ENCODE measurements around the gene DBNL. TPM values are rescaled to one million over a fixed set of nuclear protein-coding genes. Genes with fewer than 3 reads are reported as not detected.
"Not testable (repeated sequence)": the region's sequence is repeated elsewhere in the genome, so short reads cannot be mapped to it uniquely, and the experiment has no call there.

Gene DBNL
- total RNA-seq: 10 to 100 TPM; 31.4 to 66.2 TPM

GRCh38 chr7:44044315-44045225, at the start of gene DBNL:
DBNL (plus strand) TSS chr7:44044702; CDS start chr7:44044738, 36 bp downstream.
- Histone ChIP-seq H3K9me3 (no peaks in the 10 kb centered on the region), H3K27ac (peak within 1 kb of the TSS; percentile 86 to 97), H3K4me1 (peaks cover 0 to 51% of the 10 kb centered on the region in 2 donors), H3K36me3 (peaks cover 8% of the 10 kb centered on the region), H3K27me3 (no peaks in the 10 kb centered on the region), H3K4me3 (peak within 1 kb of the TSS; percentile 89 to 99)
- TF ChIP-seq CTCF (IDR thresholded peaks at IDR 0.05): peak in 1 of 2 donors; percentile 27
- peak; percentile 95 for DNase-seq (ENCODE audit: low spot score)

DNA sequence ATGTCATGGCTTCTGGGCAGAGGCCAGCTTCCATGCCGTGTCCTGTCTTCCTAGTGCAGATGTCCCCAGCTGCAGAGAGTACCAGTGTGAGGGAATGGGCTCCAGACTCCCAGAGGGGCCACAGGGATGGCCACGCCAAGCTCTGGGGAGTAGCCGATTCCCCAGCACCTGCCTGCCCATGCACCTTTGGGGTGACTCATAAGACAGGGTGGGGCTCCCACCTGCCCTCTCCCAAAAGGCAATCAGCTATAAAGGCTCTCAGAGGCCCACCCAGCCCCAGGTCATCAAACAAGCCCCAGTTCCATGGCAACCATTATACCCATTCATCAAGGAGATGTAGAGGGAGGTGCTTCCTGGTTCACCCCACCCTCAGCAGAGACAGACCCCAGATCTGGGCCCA, 47.0 kb upstream of the DBNL start, which contains the start of gene SPDYE1:
Gene SPDYE1, plus strand, starts transcription at position 366 of the 400 bp plus-strand sequence. CDS start 2,053 bp downstream, outside the sequence.
- not testable (repeated sequence) for H3K4me1 ChIP-seq; H3K36me3 ChIP-seq; H3K4me3 ChIP-seq; H3K27ac ChIP-seq; H3K9me3 ChIP-seq; DNase-seq (ENCODE audit: low spot score); H3K27me3 ChIP-seq

DNA sequence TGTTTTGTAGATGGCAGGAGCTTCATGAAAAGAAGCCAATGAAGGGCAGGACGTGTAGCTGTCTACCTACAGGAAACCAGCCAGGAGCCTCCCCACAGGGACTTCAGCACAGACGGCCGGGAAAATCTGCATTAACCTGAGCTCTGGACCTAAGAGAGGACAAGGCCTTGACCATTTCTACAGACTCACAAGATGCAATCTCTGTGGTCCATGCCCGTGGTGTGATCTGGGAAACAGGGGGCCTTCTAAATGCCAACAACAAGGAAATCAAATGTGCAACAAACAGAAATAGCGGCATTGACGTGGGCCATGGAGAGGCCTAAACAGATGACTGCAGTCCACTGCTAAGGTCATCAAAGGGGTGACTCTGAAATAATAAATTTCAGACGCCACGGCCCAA, 32.4 kb upstream of the DBNL start:
- not testable (repeated sequence) for H3K9me3 ChIP-seq; H3K4me3 ChIP-seq; H3K4me1 ChIP-seq; DNase-seq (ENCODE audit: low spot score); H3K27ac ChIP-seq; H3K27me3 ChIP-seq; H3K36me3 ChIP-seq

DNA sequence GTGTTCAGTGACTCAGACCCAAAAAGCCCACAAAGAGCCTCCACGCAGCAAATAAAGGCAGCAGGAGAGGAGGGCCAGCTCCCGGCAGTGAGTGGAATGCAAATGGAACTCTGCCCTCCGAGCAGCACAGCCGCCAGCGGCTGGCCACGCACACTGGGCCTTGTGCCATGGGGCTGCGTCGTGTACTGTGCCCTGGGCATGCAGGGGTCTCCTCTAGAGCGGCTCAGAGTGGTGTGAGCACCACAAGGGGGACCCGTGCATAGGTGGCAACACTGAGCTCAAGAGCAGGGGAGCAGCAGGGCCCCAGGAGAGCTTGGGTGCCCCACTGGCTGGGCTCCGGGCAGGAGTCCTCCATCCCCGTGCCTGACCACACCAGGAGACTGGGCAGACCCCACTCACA, 29.4 kb upstream of the DBNL start:
- not testable (repeated sequence) for H3K27me3 ChIP-seq; H3K4me3 ChIP-seq; DNase-seq (ENCODE audit: low spot score); H3K36me3 ChIP-seq; H3K9me3 ChIP-seq; H3K27ac ChIP-seq
- peaks cover 0 to 14% of the 10 kb centered on the region in 2 donors for H3K4me1 ChIP-seq

DNA sequence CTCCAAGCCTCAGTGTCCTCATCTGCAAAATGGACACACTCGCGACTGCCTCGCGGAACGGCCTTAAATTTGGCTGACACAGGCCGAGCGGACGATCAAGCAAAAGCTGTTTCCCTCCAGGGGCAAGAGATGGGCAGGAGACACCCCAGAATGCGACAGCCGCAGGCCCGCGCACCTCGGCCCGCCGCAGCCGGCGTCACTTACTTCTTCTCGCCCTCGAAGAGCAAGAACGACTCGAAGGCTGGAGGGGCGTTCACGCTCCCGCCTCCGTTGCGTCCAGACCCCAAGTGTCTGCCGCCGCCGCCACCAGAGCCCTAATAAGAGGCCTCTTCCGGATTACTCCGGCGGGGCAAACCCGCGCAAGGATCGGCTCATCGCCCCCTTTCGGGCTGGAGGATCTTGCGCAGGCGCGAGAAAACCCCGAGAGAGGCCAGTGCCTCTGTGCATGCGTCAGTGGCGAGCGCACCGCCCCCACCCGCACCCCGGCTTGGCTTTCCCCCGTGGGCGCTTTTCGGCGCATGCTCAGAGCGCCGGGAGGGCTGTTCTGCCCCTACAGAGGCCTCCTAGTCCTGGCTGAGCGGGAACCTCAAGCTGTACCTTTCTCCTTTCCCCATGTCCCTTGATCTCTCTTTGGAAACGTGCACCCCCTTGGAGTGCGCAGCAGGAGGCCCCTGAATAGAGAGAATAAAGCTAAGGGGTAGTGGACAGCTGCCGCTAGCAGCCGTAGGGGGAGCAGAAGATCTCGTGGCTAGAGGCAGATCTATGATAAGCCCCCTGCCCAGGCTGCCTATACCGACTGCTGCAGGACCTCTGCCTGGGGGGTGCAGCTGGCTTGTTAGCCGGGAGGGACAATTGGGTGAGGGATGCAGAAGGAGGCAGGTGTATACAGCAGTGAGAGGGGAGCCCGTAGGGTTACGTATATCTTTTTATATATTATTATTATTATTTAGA, 25.4 kb upstream of the DBNL start:
- TF ChIP-seq CTCF (IDR thresholded peaks at IDR 0.05): peak; percentile 30 to 79
- peaks cover 0 to 14% of the 10 kb centered on the region in 2 donors for H3K4me1 ChIP-seq
- not testable (repeated sequence) for H3K27me3 ChIP-seq, H3K9me3 ChIP-seq, H3K36me3 ChIP-seq
- peak; percentile 97 for DNase-seq (ENCODE audit: low spot score)
- peak overlapping the region; percentile 80 to 89 for H3K4me3 ChIP-seq
- peak overlapping the region; percentile 70 to 80 for H3K27ac ChIP-seq

GRCh38 chr7:44019825-44020224, 24.7 kb upstream of the DBNL start:
- H3K4me3 ChIP-seq; H3K36me3 ChIP-seq; DNase-seq (ENCODE audit: low spot score); H3K9me3 ChIP-seq; H3K27me3 ChIP-seq: not testable (repeated sequence)
- peaks cover 0 to 14% of the 10 kb centered on the region in 2 donors for H3K4me1 ChIP-seq
- peak overlapping the region; percentile 70 to 80 for H3K27ac ChIP-seq

- H3K36me3 ChIP-seq; H3K9me3 ChIP-seq; H3K4me3 ChIP-seq; H3K27me3 ChIP-seq; H3K27ac ChIP-seq; DNase-seq (ENCODE audit: low spot score): not testable (repeated sequence)
- H3K4me1 ChIP-seq: peaks cover 0 to 14% of the 10 kb centered on the region in 2 donors
Observed at GRCh38 chr7:44022069-44022468, 22.4 kb upstream of the DBNL start.

- H3K4me3 ChIP-seq; H3K9me3 ChIP-seq; H3K27ac ChIP-seq; H3K36me3 ChIP-seq; H3K27me3 ChIP-seq; DNase-seq (ENCODE audit: low spot score): not testable (repeated sequence)
- H3K4me1 ChIP-seq: peaks cover 0 to 10% of the 10 kb centered on the region in 2 donors
Observed at GRCh38 chr7:44022796-44023467, 21.6 kb upstream of the DBNL start.

- not testable (repeated sequence) for H3K36me3 ChIP-seq; H3K9me3 ChIP-seq; H3K4me1 ChIP-seq; H3K27me3 ChIP-seq; H3K4me3 ChIP-seq; DNase-seq (ENCODE audit: low spot score); H3K27ac ChIP-seq
Observed at GRCh38 chr7:44029433-44029832, 15.1 kb upstream of the DBNL start.

- not testable (repeated sequence) for H3K4me3 ChIP-seq
Observed at GRCh38 chr7:44030029-44030428, 14.5 kb upstream of the DBNL start.

DNA sequence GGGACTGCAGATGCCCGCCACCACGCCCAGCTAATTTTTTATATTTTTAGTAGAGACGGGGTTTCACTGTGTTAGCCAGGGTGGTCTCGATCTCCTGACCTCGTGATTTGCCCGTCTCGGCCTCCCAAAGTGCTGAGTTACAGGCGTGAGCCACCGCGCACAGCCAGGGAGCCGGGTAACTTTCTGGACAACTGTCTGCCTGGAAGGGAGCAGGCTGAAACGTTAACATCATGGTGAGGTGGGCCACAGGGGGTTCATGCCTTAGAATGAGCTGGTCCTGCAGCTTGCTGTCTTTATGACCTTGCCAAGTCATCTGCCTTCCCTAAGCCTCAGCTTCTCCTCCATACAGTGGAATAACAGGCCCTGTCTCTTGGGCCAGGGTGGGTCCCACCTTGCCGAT, 13.2 kb upstream of the DBNL start:
- H3K27ac ChIP-seq, H3K9me3 ChIP-seq: not testable (repeated sequence)

More at GRCh38 chr7:44030029-44030428, 14.5 kb upstream of the DBNL start:
- not testable (repeated sequence) for H3K36me3 ChIP-seq; H3K27me3 ChIP-seq; H3K9me3 ChIP-seq; DNase-seq (ENCODE audit: low spot score); H3K27ac ChIP-seq; H3K4me1 ChIP-seq

More for the DNA sequence above, 13.2 kb upstream of the DBNL start:
- H3K4me1 ChIP-seq; H3K27me3 ChIP-seq; H3K4me3 ChIP-seq; H3K36me3 ChIP-seq; DNase-seq (ENCODE audit: low spot score): not testable (repeated sequence)

All from right atrium auricular region (tissue), 2 donors.